ENCODE results near the gene DLG3.
"Not testable (repeated sequence)": the region's sequence is repeated elsewhere in the genome, so short reads cannot be mapped to it uniquely, and the experiment has no call there.

DLG3 gene

GRCh38 chrX:70444326-70444945 lies at the start of gene DLG3:
TSS of gene DLG3 (plus strand) at chrX:70444835. CDS start at chrX:70445202, 367 bp downstream.
- in situ Hi-C loops (cut with HindIII; ENCODE audit: low sequenced_read_pairs): no loop called here

DNA sequence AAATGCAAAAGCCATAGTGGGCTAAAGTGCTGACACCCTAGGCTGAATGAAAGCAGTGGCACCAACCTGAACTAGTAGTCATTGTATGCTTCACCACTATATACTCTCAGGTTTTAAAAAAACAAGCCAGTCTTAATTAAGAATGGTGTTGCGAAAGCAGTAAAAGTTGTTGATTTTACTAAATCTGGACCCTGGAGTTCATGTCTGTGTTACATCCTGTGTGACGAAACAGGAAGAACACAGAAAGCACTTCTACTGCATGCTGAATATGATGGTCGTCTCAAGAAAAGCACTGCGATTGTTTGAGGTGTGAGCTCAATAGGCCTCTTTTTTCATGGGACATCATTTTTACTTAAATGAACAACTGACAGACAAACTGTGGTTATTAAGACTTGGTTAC lies 45.7 kb upstream of the DLG3 start:
- in situ Hi-C loops (cut with HindIII; ENCODE audit: low sequenced_read_pairs): no loop called here

- in situ Hi-C loops (cut with HindIII; ENCODE audit: low sequenced_read_pairs): not testable (repeated sequence)
Observed at GRCh38 chrX:70400181-70400580, 44.5 kb upstream of the DLG3 start.

DNA sequence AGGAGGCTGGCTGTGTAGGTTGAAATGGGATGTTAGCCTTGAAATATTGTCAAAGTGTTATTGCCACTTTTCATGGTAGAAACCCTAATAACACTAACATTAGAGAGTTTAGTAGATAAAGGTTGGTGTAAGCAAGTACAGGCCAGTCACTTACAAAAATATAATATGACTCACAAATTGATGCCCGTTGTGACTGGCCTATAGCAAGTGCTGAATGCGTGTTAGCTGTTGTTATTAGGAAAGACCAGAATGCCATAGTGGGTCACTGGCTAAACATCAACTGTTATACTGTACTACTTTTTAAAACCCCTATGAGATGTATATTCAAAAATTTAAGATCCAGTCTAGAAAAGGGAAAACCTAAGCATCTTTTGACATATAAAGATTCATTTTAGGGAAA lies 41.9 kb upstream of the DLG3 start:
- in situ Hi-C loops (cut with HindIII; ENCODE audit: low sequenced_read_pairs): no loop called here

DNA sequence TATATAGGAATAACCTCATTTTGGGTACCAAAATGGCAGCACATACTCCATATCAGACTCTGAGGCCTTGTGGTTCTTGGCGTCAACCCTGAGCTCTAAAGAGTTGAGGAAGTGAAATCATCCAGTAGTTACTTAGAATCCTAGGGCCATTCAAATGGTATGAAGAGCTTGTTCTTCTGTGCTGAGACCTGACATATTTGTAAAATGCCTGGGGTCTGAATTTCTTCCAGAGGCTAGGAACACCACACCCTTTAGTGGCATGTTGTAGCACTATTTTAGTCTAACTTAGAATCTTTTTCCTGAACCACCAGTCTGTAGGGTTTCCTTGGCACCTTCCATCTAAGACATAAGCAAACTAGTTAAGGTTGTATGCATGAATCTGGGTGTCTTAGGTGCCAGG lies 39.6 kb upstream of the DLG3 start:
- in situ Hi-C loops (cut with HindIII; ENCODE audit: low sequenced_read_pairs): no loop called here

DNA sequence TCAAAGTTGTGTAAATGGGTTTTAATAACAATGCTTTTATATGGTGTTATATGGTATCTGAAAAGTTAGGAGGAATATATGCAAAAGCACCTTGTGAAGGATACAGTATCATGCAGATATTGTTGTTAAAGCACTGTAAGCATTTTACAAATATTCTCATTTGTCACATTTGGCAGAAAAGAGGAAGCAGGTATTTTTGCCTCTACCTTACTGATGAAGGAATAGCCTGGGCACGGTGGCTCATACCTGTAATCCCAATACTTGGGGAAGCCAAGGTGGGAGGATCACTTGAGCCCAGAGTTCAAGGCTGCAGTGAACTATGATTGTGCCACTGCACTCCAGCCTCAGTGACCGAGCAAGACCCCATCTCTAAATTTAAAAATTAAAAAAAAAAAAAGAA lies 33.7 kb upstream of the DLG3 start:
- in situ Hi-C loops (cut with HindIII; ENCODE audit: low sequenced_read_pairs): no loop called here

- in situ Hi-C loops (cut with HindIII; ENCODE audit: low sequenced_read_pairs): no loop called here
Observed at GRCh38 chrX:70411475-70411874, 33.2 kb upstream of the DLG3 start.

- in situ Hi-C loops (cut with HindIII; ENCODE audit: low sequenced_read_pairs): no loop called here
Observed at GRCh38 chrX:70421618-70422017, 23.0 kb upstream of the DLG3 start.

GRCh38 chrX:70422851-70423341 lies 21.7 kb upstream of the DLG3 start, which contains the start of gene GDPD2:
TSS of gene GDPD2 (plus strand) at chrX:70423314. CDS start at chrX:70424985, 1,671 bp downstream.
- in situ Hi-C loops (cut with HindIII; ENCODE audit: low sequenced_read_pairs): no loop called here

- in situ Hi-C loops (cut with HindIII; ENCODE audit: low sequenced_read_pairs): no loop called here
Observed at GRCh38 chrX:70423936-70424675, 20.5 kb upstream of the DLG3 start.

DNA sequence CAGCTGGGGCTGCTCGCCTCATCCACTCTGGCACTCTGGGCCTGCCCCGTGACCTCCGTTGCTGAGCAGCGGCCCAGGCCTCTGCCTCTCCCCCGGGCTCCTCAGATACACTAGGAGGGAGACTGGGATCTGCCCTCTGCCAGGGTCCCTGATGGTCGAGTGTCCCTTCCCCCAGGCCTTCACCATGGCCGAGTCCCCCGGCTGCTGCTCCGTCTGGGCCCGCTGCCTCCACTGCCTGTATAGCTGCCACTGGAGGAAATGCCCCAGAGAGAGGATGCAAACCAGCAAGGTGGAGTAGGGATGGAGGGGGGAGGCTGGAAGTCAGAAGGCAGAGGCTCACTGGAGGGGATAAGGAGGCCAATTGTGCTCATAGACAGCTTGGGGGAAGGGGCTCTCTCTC lies 19.8 kb upstream of the DLG3 start:
- in situ Hi-C loops (cut with HindIII; ENCODE audit: low sequenced_read_pairs): no loop called here

DNA sequence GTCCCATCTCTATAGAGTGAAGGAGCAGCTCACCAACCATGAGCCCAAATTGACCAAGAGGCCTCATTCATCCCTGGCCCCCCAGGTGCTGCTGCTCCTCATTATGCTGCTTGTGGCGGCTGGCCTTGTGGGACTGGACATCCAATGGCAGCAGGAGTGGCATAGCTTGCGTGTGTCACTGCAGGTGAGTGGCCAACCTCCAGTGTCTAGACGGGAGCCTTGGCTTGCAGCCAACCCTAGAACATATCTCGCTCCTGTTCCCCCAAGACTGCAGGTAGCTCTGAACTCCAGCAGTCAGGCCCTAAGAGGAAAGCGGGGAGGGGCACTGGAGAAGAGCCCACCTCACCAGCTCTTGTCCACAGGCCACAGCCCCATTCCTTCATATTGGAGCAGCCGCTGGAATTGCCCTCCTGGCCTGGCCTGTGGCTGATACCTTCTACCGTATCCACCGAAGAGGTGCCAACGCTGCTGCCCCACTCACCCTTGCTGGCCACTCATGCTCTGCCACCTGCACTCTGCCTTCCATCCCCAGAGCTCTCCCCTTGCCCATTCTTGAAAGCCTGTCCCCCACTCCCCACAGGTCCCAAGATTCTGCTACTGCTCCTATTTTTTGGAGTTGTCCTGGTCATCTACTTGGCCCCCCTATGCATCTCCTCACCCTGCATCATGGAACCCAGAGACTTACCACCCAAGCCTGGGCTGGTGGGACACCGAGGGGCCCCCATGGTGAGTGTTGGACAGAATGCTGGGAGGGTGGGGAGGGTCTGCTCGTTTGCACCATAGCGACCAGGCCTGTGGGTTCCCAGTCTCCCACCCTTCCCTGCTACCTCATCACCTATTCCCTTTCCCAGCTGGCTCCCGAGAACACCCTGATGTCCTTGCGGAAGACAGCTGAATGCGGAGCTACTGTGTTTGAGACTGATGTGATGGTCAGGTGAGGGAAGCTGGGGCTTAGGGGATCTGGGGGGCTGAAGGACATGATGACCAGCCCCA lies 18.1 kb upstream of the DLG3 start:
- in situ Hi-C loops (cut with HindIII; ENCODE audit: low sequenced_read_pairs): no loop called here

DNA sequence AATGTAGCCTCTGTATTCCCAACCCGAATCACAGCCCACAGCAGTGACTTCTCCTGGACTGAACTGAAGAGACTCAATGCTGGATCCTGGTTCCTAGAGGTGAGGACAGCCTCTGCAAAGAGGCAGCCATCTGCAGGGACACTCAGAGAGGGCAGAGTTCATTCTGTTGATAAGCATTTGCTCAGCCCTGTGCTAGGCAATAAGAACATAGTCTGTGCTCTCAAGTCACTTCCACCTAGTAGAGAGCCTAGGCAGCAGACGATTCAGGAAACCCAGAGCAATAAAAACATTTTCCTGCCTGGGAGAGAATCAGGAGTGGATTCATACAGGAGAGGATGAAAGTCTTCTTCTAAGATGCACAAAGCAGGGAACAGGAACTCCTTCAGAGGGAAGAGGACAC lies 17.3 kb upstream of the DLG3 start:
- in situ Hi-C loops (cut with HindIII; ENCODE audit: low sequenced_read_pairs): no loop called here

DNA sequence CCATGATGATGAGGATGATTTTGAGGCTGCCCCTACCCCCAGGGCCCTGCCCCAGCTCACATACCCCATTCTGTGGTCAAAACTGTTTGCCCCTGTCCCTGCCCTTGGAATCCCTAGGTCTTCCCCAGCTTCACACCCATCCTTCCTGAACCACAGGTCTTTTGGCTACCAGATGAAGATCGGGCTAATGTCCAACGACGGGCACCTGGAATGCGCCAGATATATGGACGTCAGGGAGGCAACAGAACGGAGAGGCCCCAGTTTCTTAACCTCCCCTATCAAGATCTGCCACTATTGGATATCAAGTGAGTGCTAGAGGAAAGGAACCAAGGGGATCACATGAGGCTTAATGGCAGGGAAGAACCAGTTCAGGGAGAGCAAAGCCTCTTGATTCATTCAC lies 14.9 kb upstream of the DLG3 start:
- in situ Hi-C loops (cut with HindIII; ENCODE audit: low sequenced_read_pairs): no loop called here

- in situ Hi-C loops (cut with HindIII; ENCODE audit: low sequenced_read_pairs): no loop called here
Observed at GRCh38 chrX:70432936-70433847, 11.4 kb upstream of the DLG3 start.

- in situ Hi-C loops (cut with HindIII; ENCODE audit: low sequenced_read_pairs): no loop called here
Observed at GRCh38 chrX:70433848-70434351, 10.7 kb upstream of the DLG3 start.

- in situ Hi-C loops (cut with HindIII; ENCODE audit: low sequenced_read_pairs): no loop called here
Observed at GRCh38 chrX:70434352-70434866, 10.2 kb upstream of the DLG3 start.

DNA sequence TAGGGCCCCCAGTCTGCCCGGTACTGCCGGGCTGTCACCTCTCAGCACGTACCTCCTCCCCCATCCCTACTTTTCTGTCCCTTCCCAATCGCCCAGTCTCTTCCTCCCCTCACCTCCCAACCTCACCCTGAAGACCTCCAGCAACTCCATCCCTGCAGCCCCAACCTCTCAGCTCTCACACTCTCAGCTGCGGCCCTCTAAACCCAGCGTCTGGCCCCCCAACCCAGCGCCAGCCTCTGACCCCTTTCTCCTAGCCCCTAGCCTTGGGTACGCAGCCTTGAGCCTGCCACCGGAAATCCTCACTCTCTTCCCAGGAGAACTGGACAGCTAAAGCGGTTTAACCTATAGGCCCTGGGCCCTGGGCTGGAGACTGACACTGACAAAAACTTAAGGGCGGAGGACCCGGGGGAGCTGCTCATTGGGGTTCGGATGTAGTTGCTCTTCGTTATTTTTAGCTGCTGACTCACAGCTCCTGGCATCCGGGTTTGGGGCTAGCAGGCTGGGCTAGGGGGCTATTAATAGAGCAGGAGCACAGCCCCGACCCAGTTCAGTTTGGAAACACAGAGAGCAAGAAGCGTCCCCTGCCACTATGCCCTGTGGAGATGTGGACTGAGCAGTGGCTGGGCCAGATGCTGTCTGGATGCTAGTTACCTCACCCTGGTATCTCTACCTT lies 9.6 kb upstream of the DLG3 start:
- in situ Hi-C loops (cut with HindIII; ENCODE audit: low sequenced_read_pairs): no loop called here

GRCh38 chrX:70436343-70436742 lies 8.3 kb upstream of the DLG3 start:
- in situ Hi-C loops (cut with HindIII; ENCODE audit: low sequenced_read_pairs): no loop called here
